GM18502 (cell line): Measurements from ENCODE around the gene CHAF1A.
A peak's percentile ranks its signal among the peaks of the same experiment; 100 is the strongest.

ENCODE experiments used
- ATAC-seq: cut with Tn5 transposase; IDR thresholded peaks from one replicate; pipeline ENCODE4 v1.9.1; 2021; ENCODE audit warnings: mild to moderate bottlenecking; ENCODE audit not compliant: unreplicated experiment, poor library complexity

Gene CHAF1A, protein sequence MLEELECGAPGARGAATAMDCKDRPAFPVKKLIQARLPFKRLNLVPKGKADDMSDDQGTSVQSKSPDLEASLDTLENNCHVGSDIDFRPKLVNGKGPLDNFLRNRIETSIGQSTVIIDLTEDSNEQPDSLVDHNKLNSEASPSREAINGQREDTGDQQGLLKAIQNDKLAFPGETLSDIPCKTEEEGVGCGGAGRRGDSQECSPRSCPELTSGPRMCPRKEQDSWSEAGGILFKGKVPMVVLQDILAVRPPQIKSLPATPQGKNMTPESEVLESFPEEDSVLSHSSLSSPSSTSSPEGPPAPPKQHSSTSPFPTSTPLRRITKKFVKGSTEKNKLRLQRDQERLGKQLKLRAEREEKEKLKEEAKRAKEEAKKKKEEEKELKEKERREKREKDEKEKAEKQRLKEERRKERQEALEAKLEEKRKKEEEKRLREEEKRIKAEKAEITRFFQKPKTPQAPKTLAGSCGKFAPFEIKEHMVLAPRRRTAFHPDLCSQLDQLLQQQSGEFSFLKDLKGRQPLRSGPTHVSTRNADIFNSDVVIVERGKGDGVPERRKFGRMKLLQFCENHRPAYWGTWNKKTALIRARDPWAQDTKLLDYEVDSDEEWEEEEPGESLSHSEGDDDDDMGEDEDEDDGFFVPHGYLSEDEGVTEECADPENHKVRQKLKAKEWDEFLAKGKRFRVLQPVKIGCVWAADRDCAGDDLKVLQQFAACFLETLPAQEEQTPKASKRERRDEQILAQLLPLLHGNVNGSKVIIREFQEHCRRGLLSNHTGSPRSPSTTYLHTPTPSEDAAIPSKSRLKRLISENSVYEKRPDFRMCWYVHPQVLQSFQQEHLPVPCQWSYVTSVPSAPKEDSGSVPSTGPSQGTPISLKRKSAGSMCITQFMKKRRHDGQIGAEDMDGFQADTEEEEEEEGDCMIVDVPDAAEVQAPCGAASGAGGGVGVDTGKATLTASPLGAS

GRCh38 chr19:4402171-4403004 is at the start of gene CHAF1A:
CHAF1A (plus strand) TSS chr19:4402640; CDS start chr19:4402763, 123 bp downstream.
- ATAC-seq = peak; percentile 84

- ATAC-seq = no peak
Observed at GRCh38 chr19:4352701-4353121, 49.7 kb upstream of the CHAF1A start.

DNA sequence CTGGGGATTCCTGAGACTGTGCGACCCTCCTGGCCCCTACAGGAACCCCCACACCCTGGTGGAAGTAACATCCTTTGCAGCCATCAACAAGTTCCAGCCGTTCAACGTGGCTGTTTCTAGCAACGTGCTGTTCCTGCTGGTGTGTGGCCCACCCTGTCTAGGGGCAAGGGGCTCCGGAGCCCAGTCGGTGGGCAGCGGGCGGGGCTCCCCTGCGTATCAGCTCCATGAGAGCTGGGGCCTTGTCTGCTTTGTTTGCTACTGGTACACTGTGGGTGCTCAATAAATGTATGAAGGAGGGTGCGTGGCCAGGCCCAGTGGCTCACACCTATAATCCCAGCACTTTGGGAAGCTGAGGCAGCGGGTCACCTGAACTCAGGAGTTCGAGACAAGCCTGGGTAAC is 48.2 kb upstream of the CHAF1A start:
- ATAC-seq = no peak

GRCh38 chr19:4354897-4355296 is 47.5 kb upstream of the CHAF1A start:
- ATAC-seq = no peak

- ATAC-seq = no peak
Observed at GRCh38 chr19:4357095-4357797, 45.2 kb upstream of the CHAF1A start.

GRCh38 chr19:4357921-4358326 is 44.5 kb upstream of the CHAF1A start:
- no peak for ATAC-seq

GRCh38 chr19:4358709-4359626 is 43.5 kb upstream of the CHAF1A start:
- ATAC-seq = no peak

GRCh38 chr19:4359627-4360000 is 42.8 kb upstream of the CHAF1A start:
- ATAC-seq = no peak

DNA sequence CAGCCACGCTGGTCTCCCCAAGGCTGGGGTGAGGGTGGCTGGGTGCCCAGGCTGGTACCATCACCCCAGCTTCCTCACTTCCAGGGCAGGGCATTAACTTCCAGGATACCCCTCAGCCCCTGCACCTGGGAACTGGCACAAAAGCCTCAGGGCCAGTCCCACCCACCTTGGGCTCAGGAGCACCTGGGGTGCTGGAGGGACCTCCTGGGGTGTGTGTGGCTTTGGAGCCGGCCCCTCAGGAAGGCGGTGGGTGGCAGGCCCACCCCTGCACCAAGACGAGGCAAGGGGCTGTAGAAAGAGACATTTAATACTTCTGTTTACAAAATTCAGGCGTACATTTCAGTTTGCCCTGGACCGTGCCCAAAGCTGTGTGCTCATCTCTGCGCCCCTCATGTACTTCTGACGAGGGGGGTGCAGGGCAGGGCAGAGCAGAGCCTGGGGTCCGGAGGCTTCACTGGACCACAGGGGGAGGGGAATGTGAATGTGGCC is 42.3 kb upstream of the CHAF1A start:
- ATAC-seq = no peak

DNA sequence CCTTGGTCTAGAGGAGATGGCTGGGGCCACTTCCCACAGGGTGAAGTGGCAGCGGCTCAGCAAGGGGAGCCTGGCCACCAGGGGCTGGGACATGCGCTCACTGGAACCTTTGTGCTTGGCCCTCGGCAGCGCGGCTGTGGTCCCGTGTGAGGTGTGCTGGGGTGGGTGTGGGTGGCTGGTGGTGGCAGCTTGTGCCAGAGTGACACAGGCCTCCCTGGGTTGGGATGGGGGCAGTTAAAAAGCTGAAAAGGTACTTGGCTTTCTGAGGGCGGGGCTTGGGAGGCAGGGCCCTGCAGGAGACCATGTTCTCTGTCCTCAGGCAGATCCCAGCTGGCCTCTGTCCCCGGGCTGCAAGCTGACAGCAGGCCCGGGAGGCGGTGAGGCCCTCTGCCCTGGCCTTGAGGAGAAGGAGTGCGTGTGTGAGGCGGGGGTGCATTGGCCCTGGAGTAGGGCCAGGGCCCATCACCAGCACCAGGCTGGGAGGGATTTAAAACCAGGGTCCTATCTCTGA is 41.7 kb upstream of the CHAF1A start:
- ATAC-seq = no peak

GRCh38 chr19:4361152-4362046 is 41.0 kb upstream of the CHAF1A start:
- no peak for ATAC-seq

- ATAC-seq = no peak
Observed at GRCh38 chr19:4362101-4362828, 40.2 kb upstream of the CHAF1A start.

- ATAC-seq = no peak
Observed at GRCh38 chr19:4362831-4363545, 39.5 kb upstream of the CHAF1A start.

GRCh38 chr19:4363571-4364304 is 38.7 kb upstream of the CHAF1A start:
- no peak for ATAC-seq

DNA sequence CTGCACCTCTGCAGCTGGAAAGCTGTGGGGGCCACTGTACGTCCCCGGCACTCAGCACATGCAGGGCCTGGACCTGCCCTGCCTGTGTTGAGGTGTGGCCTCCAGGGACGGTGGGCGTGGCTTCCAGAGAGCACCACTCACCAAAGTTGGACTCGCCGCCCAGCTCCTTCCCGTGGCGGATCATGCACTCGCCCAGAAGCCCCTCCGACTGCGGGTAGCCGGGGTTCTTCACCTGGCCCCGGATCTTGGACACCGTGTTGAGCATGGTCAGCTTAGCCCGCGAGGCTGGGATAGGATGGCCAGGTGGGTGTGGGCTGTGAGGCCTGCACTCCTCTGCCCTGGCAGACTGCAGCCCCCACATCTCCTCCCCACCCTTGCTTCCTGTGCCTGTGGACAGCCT is 37.1 kb upstream of the CHAF1A start:
- no peak for ATAC-seq
